Measurements from ENCODE around the gene PSMF1.

The PSMF1 gene

GRCh38 chr20:1198751-1199150 is 80.3 kb downstream of the PSMF1 start:
- TF ChIP-seq POLR2AphosphoS5 (IDR thresholded peaks at IDR 0.05; ENCODE audit: low read depth, low read length), result no peak
- TF ChIP-seq TAF1 (IDR thresholded peaks at IDR 0.05; ENCODE audit: borderline replicate concordance, insufficient read depth, low read length), result no peak
- TF ChIP-seq SIN3A (IDR thresholded peaks at IDR 0.05; ENCODE audit: borderline replicate concordance, insufficient read depth, low read length), result no peak
- no peak for TF ChIP-seq REST (IDR thresholded peaks at IDR 0.05; ENCODE audit: insufficient read depth in 1 of 2, low read depth in 2 of 2, low read length in 2 of 2)
- TF ChIP-seq FOXP2 (optimal IDR thresholded peaks at IDR 0.05; ENCODE audit: borderline replicate concordance, extremely low read depth, extremely low read length, insufficient read depth), result no peak

- TF ChIP-seq REST (IDR thresholded peaks at IDR 0.05; ENCODE audit: insufficient read depth in 1 of 2, low read depth in 2 of 2, low read length in 2 of 2) (no peak), TAF1 (IDR thresholded peaks at IDR 0.05; ENCODE audit: borderline replicate concordance, insufficient read depth, low read length) (no peak), POLR2AphosphoS5 (IDR thresholded peaks at IDR 0.05; ENCODE audit: low read depth, low read length) (no peak), SIN3A (IDR thresholded peaks at IDR 0.05; ENCODE audit: borderline replicate concordance, insufficient read depth, low read length) (no peak), FOXP2 (optimal IDR thresholded peaks at IDR 0.05; ENCODE audit: borderline replicate concordance, extremely low read depth, extremely low read length, insufficient read depth) (no peak)
Measured at GRCh38 chr20:1199212-1199873, 80.9 kb downstream of the PSMF1 start.

- TF ChIP-seq FOXP2 (optimal IDR thresholded peaks at IDR 0.05; ENCODE audit: borderline replicate concordance, extremely low read depth, extremely low read length, insufficient read depth) (no peak), SIN3A (IDR thresholded peaks at IDR 0.05; ENCODE audit: borderline replicate concordance, insufficient read depth, low read length) (no peak), POLR2AphosphoS5 (IDR thresholded peaks at IDR 0.05; ENCODE audit: low read depth, low read length) (no peak), TAF1 (IDR thresholded peaks at IDR 0.05; ENCODE audit: borderline replicate concordance, insufficient read depth, low read length) (no peak), REST (IDR thresholded peaks at IDR 0.05; ENCODE audit: insufficient read depth in 1 of 2, low read depth in 2 of 2, low read length in 2 of 2) (no peak)
Measured at GRCh38 chr20:1199964-1200363, 81.6 kb downstream of the PSMF1 start.

GRCh38 chr20:1202762-1203504 is 84.5 kb downstream of the PSMF1 start, which contains the start of gene C20orf202:
Gene C20orf202, plus strand, starts transcription at chr20:1203454. Its CDS starts 132 bp downstream, at chr20:1203586.
- no peak for TF ChIP-seq POLR2AphosphoS5 (IDR thresholded peaks at IDR 0.05; ENCODE audit: low read depth, low read length)
- no peak for TF ChIP-seq FOXP2 (optimal IDR thresholded peaks at IDR 0.05; ENCODE audit: borderline replicate concordance, extremely low read depth, extremely low read length, insufficient read depth)
- TF ChIP-seq REST (IDR thresholded peaks at IDR 0.05; ENCODE audit: insufficient read depth in 1 of 2, low read depth in 2 of 2, low read length in 2 of 2), result no peak
- no peak for TF ChIP-seq SIN3A (IDR thresholded peaks at IDR 0.05; ENCODE audit: borderline replicate concordance, insufficient read depth, low read length)
- TF ChIP-seq TAF1 (IDR thresholded peaks at IDR 0.05; ENCODE audit: borderline replicate concordance, insufficient read depth, low read length), result no peak

All from PFSK-1 (cell line).